Esophagus muscularis mucosa (tissue), 4 donors: ENCODE data around the gene ANKRD16. TPM values are rescaled to one million over a fixed set of nuclear protein-coding genes. Genes with fewer than 3 reads are reported as not detected.
A peak's percentile ranks its signal among the peaks of the same experiment; 100 is the strongest.
"Not testable (repeated sequence)": the region's sequence is repeated elsewhere in the genome, so short reads cannot be mapped to it uniquely, and the experiment has no call there.

Source experiments
- DNase-seq: peaks from one replicate; pipeline ENCODE4 v3.0.0-alpha.2; 2017; ENCODE audit errors: extremely low spot score
- H3K27ac ChIP-seq, 4 donors: fragments of 200-600 bp; sonication (generic); replicated peaks in 1 of 4; 1 replicate in 3 of 4; 2 replicates in 1 of 4; pipeline ENCODE4 v1.5.1; 2016 to 2019; ENCODE audit warnings: mild to moderate bottlenecking in 1 of 4
- H3K27me3 ChIP-seq, 4 donors: fragments of 200-600 bp; sonication (generic); one replicate each; pipeline versions ENCODE4 v1.5.1 to v1.6.0; 2016 to 2019
- H3K36me3 ChIP-seq, 4 donors: fragments of 200-600 bp; sonication (generic); one replicate each; pipeline ENCODE4 v1.5.1; 2016 to 2019
- H3K4me1 ChIP-seq, 4 donors: fragments of 200-600 bp; sonication (generic); one replicate each; pipeline ENCODE4 v1.5.1; 2016 to 2019
- H3K4me3 ChIP-seq, 4 donors: fragments of 200-600 bp; sonication (generic); 1 replicate in 2 of 4; 2 replicates in 2 of 4; pipeline ENCODE4 v1.5.1; 2016 to 2019; ENCODE audit warnings: mild to moderate bottlenecking in 4 of 4, moderate library complexity in 1 of 4
- H3K9me3 ChIP-seq, 4 donors: fragments of 200-600 bp; sonication (generic); 1 replicate in 3 of 4; 2 replicates in 1 of 4; pipeline ENCODE4 v1.5.1; 2016 to 2019
- CTCF ChIP-seq, 3 experiments: fragments of 200-600 bp in 2 of 3; fragments of 450-650 bp in 1 of 3; sonication (generic) in 2 of 3; IDR thresholded peaks; one replicate each; pipeline ENCODE4 v1.5.1; 2017 to 2019; ENCODE audit warnings: antibody characterized with exemption in 3 of 3, mild to moderate bottlenecking in 2 of 3, moderate library complexity in 1 of 3
- EP300 ChIP-seq: sonication (generic); formaldehyde crosslinking; IDR thresholded peaks from one replicate; pipeline ENCODE4 v1.6.1; 2017; ENCODE audit warnings: antibody characterized with exemption
- POLR2A ChIP-seq: fragments of 450-650 bp; IDR thresholded peaks from one replicate; pipeline ENCODE4 v1.6.1; 2017; ENCODE audit warnings: antibody characterized with exemption, moderate library complexity, mild to moderate bottlenecking, low read depth
- POLR2AphosphoS5 ChIP-seq, 2 donors: sonication (generic); formaldehyde crosslinking; IDR thresholded peaks; one replicate each; pipeline ENCODE4 v1.6.1; 2017; ENCODE audit warnings: antibody characterized with exemption in 2 of 2
- WGBS: methylation state at CpG from one replicate; pipeline ENCODE4 v1.1.5; 2018; 5-methylcytosine and 5-hydroxymethylcytosine counted together
- intact Hi-C: fragments of 100-400 bp; cut with DNase I; formaldehyde crosslinking; loops from one replicate; pipeline ENCODE4 v1.15.1; 2023
- total RNA-seq, 4 donors: library from RNA; depleted of rRNA; stranded (reverse); fragments of >200 nt; gene quantifications; one replicate each; pipeline versions ENCODE4 v1.1.0 to v1.2.1, GENCODE V29; 2016

ANKRD16 gene
- total RNA-seq, 4 donors from 2014 or later, result 5.1 to 9.0 (median 5.9) TPM

- no peak for DNase-seq
- H3K4me1 ChIP-seq, result peaks cover 21 to 42% (median 37%) of the 10 kb centered on the region in 4 donors
- H3K27me3 ChIP-seq, result no peaks in the 10 kb centered on the region
- H3K9me3 ChIP-seq, result no peaks in the 10 kb centered on the region
- H3K27ac ChIP-seq, result no peak overlapping the region
- intact Hi-C loops, result no loop called here
- H3K36me3 ChIP-seq, result peaks cover 13 to 55% (median 34%) of the 10 kb centered on the region in 4 donors
- TF ChIP-seq EP300, result no peak
- H3K4me3 ChIP-seq, result no peak overlapping the region
- 58% methylated on average over 1 of the region's 1 CpG for WGBS
Observed at GRCh38 chr10:5887029-5887428, 2.7 kb downstream of the ANKRD16 start.

DNA sequence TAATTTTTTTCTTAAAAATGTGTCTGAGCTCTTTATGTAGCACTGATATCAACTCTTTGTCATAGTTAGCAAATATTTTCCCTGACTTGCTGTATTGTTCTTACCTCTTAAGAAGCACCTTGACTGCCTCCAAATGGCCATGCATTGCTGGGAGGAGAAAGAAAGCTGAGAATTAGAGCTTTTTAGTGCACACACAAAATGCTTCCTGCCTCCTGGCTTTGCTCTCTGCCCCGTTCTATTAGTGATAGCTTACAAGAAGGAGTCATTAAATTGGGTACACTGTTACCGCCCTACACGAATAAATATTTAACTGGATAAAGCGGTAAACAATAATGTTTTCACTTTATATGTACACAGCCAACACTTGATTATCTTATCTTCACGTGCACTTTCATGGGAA is 4.1 kb downstream of the ANKRD16 start:
- H3K9me3 ChIP-seq, result no peaks in the 10 kb centered on the region
- WGBS, result 94% methylated on average over 5 of the region's 5 CpGs
- H3K27me3 ChIP-seq, result no peaks in the 10 kb centered on the region
- H3K4me1 ChIP-seq, result peaks cover 9 to 27% (median 23%) of the 10 kb centered on the region in 4 donors
- intact Hi-C loops, result no loop called here
- H3K27ac ChIP-seq, result no peak overlapping the region
- no peak for TF ChIP-seq POLR2A
- TF ChIP-seq POLR2AphosphoS5 (IDR thresholded peaks at IDR 0.05), result no peak
- TF ChIP-seq CTCF (IDR thresholded peaks at IDR 0.05), result no peak
- TF ChIP-seq EP300, result no peak
- H3K36me3 ChIP-seq, result peaks cover 18 to 69% (median 41%) of the 10 kb centered on the region in 4 donors
- no peak for DNase-seq
- no peak overlapping the region for H3K4me3 ChIP-seq

DNA sequence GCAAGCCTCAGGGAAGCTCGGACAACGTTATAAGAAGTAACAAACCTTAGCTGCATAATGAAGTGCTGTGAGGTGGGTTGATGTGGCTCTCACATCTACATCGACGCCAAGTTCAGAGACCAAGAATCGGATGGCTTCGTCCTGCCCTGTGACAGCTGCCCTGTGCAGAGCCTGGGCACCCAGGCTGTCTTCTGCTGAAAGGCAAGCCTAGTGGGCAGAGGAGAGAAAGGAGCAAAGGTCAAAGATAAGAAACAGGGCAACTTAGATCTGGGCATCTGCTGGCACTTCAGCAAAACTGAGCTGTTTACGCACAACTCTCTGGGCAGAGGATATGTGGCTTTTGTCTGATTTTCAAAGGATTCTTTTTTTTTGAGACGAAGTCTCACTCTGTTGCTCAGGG is 6.7 kb downstream of the ANKRD16 start:
- H3K27me3 ChIP-seq, result no peaks in the 10 kb centered on the region
- DNase-seq, result no peak
- peaks cover 1 to 16% (median 11%) of the 10 kb centered on the region in 4 donors for H3K4me1 ChIP-seq
- peaks cover 35 to 94% (median 63%) of the 10 kb centered on the region in 4 donors for H3K36me3 ChIP-seq
- H3K27ac ChIP-seq, result no peak overlapping the region
- intact Hi-C loops, result no loop called here
- WGBS, result 81% methylated on average over 8 of the region's 8 CpGs
- TF ChIP-seq EP300 (no peak), CTCF (IDR thresholded peaks at IDR 0.05) (no peak), POLR2AphosphoS5 (IDR thresholded peaks at IDR 0.05) (no peak), POLR2A (no peak)
- H3K4me3 ChIP-seq, result no peak overlapping the region
- no peaks in the 10 kb centered on the region for H3K9me3 ChIP-seq

DNA sequence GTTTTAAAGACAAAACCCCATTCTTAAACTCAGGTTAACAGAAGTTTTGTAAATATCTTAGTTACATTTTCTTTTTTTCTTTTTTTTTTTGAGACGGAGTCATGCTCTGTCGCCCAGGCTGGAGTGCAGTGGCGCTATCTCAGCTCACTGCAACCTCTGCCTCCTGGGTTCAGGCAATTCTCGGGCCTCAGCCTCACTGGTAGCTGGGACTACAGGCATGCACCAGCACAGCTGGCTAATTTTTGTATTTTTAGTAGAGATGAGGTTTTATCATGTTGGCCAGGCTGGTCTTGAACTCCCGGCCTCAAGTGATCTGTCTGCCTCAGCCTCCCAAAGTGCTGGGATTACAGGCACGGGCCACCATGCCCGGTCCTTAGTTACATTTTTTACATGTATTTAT is 12.7 kb downstream of the ANKRD16 start:
- WGBS, result 86% methylated on average over 7 of the region's 7 CpGs
- H3K36me3 ChIP-seq, result peaks cover 26 to 77% (median 64%) of the 10 kb centered on the region in 4 donors
- not testable (repeated sequence) for H3K4me3 ChIP-seq, H3K27ac ChIP-seq, H3K4me1 ChIP-seq, H3K27me3 ChIP-seq, H3K9me3 ChIP-seq, DNase-seq
- intact Hi-C loops, result loop anchor here (10.0 kb wide), 2 partner anchors 192 to 242 kb away; partner anchors contain the start of gene TASOR2

DNA sequence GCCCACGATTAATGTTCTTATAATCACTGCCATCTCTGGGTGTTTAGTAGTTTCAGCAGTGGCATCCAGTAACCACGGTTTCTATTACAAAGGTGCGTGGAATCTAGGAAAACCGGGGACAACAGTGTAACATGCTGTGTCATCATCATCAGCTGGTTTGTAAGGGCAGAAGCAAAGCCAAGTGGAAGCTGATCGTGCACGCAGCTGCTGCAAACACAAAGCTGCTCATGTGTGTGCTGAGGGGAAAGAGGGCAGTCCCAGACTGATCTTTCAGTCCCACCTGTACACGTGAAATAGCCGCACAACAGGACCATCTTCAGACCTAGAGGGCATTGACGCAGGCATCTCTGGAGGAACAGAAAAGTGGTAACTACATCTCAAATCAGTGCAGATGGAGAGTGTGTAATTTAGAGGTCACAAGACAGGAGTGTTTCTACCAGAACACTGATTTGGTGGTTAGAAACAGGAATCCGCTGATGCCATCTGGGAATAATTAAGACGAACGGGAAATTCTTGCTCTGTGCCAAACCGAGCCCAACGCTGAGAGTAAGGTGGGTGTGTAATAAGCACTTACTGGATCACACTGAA is 13.4 kb downstream of the ANKRD16 start:
- Histone ChIP-seq H3K27me3 (no peaks in the 10 kb centered on the region), H3K36me3 (peaks cover 21 to 69% (median 59%) of the 10 kb centered on the region in 4 donors), H3K4me1 (peaks cover 0 to 3% (median 0%) of the 10 kb centered on the region in 4 donors), H3K4me3 (no peak overlapping the region), H3K27ac (peak overlapping the region in 1 of 4 donors; percentile 26), H3K9me3 (no peaks in the 10 kb centered on the region)
- TF ChIP-seq EP300, result no peak
- no peak for TF ChIP-seq POLR2AphosphoS5 (IDR thresholded peaks at IDR 0.05)
- TF ChIP-seq POLR2A, result no peak
- intact Hi-C loops, result loop anchor here (10.0 kb wide), 2 partner anchors 191 to 241 kb away; partner anchors contain the start of gene TASOR2
- 64% methylated on average over 14 of the region's 14 CpGs for WGBS
- no peak for DNase-seq

DNA sequence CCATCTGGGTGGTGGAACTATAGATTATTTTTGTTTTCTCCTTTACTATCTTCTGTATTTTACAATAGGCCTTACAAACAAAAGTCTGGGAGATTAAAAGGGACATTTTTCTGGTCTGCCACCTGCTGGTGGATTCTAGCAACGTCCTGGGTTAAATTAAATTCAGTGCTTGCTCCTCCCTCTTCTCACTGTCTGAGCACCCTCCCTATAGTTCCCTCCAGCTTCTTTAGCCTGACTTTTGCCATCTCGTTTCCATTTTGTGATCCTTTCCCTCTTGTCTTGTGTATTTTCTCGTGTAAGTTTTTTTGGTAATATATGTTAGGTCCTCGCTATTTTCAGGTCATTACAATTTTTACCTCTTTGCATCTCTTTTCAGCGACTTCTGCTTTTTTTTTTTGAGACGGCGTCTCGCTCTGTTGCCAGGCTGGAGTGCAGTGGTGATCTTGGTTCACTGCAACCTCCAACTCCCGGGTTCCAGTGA is 16.1 kb downstream of the ANKRD16 start:
- Histone ChIP-seq H3K9me3 (no peaks in the 10 kb centered on the region), H3K4me1 (peaks cover 0 to 3% (median 0%) of the 10 kb centered on the region in 4 donors), H3K27me3 (no peaks in the 10 kb centered on the region), H3K36me3 (peaks cover 10 to 44% (median 39%) of the 10 kb centered on the region in 4 donors), H3K4me3 (no peak overlapping the region), H3K27ac (no peak overlapping the region)
- WGBS, result 49% methylated on average over 9 of the region's 9 CpGs
- TF ChIP-seq POLR2A (no peak), CTCF (IDR thresholded peaks at IDR 0.05) (peak; percentile 76 to 79 (median 79)), EP300 (no peak)
- peak; percentile 94 for DNase-seq
- intact Hi-C loops, result loop anchor here (5.0 to 10.0 kb wide), 3 partner anchors 61 to 239 kb away; partner anchors contain the start of genes GDI2 and TASOR2
